ENCODE data around the gene SLC10A7.

DNA sequence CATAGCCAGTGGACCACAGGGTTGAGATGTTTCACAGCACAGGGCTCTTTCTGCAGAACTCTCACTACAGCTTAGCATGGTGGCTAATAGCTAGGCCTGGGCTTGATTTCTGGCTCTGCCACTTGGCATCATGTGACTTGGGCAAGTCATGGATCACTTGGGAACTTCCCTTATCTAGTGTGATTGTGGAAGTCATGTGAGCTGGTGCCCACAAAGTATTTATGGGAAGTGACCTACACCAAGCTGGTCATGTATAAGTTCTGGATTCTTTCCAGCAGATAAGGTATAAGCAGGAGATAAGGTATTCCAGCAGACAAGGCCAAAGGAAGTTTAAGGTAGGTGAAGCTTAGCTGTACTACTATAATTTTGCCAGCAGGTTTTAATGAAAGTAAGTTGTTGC, 246.4 kb downstream of the SLC10A7 start:
- TF ChIP-seq EP300 (IDR thresholded peaks at IDR 0.05), result no peak
- TF ChIP-seq, protein P1, sequence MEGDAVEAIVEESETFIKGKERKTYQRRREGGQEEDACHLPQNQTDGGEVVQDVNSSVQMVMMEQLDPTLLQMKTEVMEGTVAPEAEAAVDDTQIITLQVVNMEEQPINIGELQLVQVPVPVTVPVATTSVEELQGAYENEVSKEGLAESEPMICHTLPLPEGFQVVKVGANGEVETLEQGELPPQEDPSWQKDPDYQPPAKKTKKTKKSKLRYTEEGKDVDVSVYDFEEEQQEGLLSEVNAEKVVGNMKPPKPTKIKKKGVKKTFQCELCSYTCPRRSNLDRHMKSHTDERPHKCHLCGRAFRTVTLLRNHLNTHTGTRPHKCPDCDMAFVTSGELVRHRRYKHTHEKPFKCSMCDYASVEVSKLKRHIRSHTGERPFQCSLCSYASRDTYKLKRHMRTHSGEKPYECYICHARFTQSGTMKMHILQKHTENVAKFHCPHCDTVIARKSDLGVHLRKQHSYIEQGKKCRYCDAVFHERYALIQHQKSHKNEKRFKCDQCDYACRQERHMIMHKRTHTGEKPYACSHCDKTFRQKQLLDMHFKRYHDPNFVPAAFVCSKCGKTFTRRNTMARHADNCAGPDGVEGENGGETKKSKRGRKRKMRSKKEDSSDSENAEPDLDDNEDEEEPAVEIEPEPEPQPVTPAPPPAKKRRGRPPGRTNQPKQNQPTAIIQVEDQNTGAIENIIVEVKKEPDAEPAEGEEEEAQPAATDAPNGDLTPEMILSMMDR (IDR thresholded peaks at IDR 0.05), result no peak

Measured in ovary (tissue), 3 donors.